ENCODE results near the gene CLTRN. TPM values are rescaled to one million over a fixed set of nuclear protein-coding genes. Genes with fewer than 3 reads are reported as not detected.

Gene CLTRN
- total and polyA plus RNA-seq, 2 donors from 2014 or later: 30.7 to 129 TPM

GRCh38 chrX:15686818-15687685, 22.4 kb upstream of the CLTRN start:
- no peak overlapping the region for H3K27ac ChIP-seq (ENCODE audit: low read depth in 2 of 2, low read length in 2 of 2)

DNA sequence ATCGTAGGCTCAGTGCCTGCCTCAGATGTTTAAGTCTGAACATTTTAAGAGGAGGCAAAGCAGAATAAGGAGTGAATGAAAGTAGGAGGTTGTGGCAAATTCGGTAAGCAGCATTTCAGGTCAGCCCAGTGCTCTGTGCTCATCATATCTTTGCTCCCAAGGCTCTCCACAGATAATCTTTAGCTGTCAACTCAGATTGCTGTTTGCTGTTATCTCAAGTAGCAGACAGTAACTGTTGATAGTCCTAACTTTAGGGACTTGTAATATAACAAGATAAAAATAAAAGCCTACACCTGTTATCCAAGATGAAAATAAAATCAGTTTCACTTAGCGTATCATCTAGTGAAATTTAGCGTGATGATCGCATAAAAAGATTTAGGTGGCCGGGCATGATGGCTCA, 18.6 kb upstream of the CLTRN start:
- intact Hi-C loops (cut with DNase I): no loop called here
- FAIRE-seq: no peak

More at GRCh38 chrX:15686818-15687685, 22.4 kb upstream of the CLTRN start:
- TF ChIP-seq, protein P1, sequence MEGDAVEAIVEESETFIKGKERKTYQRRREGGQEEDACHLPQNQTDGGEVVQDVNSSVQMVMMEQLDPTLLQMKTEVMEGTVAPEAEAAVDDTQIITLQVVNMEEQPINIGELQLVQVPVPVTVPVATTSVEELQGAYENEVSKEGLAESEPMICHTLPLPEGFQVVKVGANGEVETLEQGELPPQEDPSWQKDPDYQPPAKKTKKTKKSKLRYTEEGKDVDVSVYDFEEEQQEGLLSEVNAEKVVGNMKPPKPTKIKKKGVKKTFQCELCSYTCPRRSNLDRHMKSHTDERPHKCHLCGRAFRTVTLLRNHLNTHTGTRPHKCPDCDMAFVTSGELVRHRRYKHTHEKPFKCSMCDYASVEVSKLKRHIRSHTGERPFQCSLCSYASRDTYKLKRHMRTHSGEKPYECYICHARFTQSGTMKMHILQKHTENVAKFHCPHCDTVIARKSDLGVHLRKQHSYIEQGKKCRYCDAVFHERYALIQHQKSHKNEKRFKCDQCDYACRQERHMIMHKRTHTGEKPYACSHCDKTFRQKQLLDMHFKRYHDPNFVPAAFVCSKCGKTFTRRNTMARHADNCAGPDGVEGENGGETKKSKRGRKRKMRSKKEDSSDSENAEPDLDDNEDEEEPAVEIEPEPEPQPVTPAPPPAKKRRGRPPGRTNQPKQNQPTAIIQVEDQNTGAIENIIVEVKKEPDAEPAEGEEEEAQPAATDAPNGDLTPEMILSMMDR (IDR thresholded peaks at IDR 0.05; ENCODE audit: borderline replicate concordance, extremely low read depth, insufficient read depth): peak; percentile 69
- Histone ChIP-seq H3K4me3 (ENCODE audit: low read length in 3 of 3) (no peak overlapping the region), H3K9me3 (ENCODE audit: control insufficient read depth in 2 of 3, insufficient read depth in 1 of 3, low read length in 3 of 3) (no peaks in the 10 kb centered on the region), H3K4me1 (ENCODE audit: control insufficient read depth in 2 of 3, insufficient read depth in 2 of 3, low read depth in 1 of 3, low read length in 3 of 3) (no peaks in the 10 kb centered on the region), H3K9ac (ENCODE audit: low read length in 3 of 3) (no peak overlapping the region), H3K27me3 (ENCODE audit: control insufficient read depth, insufficient read depth, low read length) (peaks cover 8% of the 10 kb centered on the region), H3K36me3 (ENCODE audit: control insufficient read depth in 2 of 3, insufficient read depth in 3 of 3, low read length in 3 of 3) (no peaks in the 10 kb centered on the region)
- DNase-seq: peak in 4 of 5 donors; percentile 38 to 76 (median 58)
- FAIRE-seq: peak; percentile 80
- intact Hi-C loops (cut with DNase I): no loop called here

DNA sequence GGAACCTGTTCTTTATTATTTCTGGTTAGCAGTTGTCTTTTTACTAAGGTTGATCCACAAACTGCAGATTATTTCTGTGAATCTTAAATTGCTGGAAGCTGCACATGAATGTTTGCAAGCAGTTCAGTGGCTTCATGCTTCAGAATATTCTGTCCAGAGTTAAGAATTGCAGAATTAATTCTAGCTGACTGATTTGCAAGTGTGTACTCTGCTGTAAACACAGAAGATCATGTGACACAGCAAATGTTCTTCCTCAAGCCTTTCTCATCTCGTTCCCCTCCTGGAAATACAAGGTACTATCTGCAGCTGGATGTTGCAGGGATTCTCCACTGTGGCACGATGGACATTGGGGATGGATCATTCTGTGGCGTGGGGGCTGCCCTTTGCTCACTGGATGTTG, 16.8 kb upstream of the CLTRN start:
- H3K27ac ChIP-seq (ENCODE audit: low read depth in 2 of 2, low read length in 2 of 2): no peak overlapping the region
- intact Hi-C loops (cut with DNase I): no loop called here
- no peak for FAIRE-seq
- H3K27me3 ChIP-seq (ENCODE audit: control insufficient read depth, insufficient read depth, low read length): peaks cover 15% of the 10 kb centered on the region
- TF ChIP-seq, protein P1 (IDR thresholded peaks at IDR 0.05; ENCODE audit: borderline replicate concordance, extremely low read depth, insufficient read depth): no peak
- no peaks in the 10 kb centered on the region for H3K9me3 ChIP-seq (ENCODE audit: control insufficient read depth in 2 of 3, insufficient read depth in 1 of 3, low read length in 3 of 3)
- no peak overlapping the region for H3K4me3 ChIP-seq (ENCODE audit: low read length in 3 of 3)
- no peak overlapping the region for H3K9ac ChIP-seq (ENCODE audit: low read length in 3 of 3)
- H3K36me3 ChIP-seq (ENCODE audit: control insufficient read depth in 2 of 3, insufficient read depth in 3 of 3, low read length in 3 of 3): peaks cover 0 to 2% (median 2%) of the 10 kb centered on the region in 3 donors
- no peak for DNase-seq
- peaks cover 2 to 3% (median 2%) of the 10 kb centered on the region in 3 donors for H3K4me1 ChIP-seq (ENCODE audit: control insufficient read depth in 2 of 3, insufficient read depth in 2 of 3, low read depth in 1 of 3, low read length in 3 of 3)

More for the DNA sequence above, 18.6 kb upstream of the CLTRN start:
- Histone ChIP-seq H3K4me1 (ENCODE audit: control insufficient read depth in 2 of 3, insufficient read depth in 2 of 3, low read depth in 1 of 3, low read length in 3 of 3) (no peaks in the 10 kb centered on the region), H3K4me3 (ENCODE audit: low read length in 3 of 3) (no peak overlapping the region), H3K36me3 (ENCODE audit: control insufficient read depth in 2 of 3, insufficient read depth in 3 of 3, low read length in 3 of 3) (peaks cover 0 to 2% (median 2%) of the 10 kb centered on the region in 3 donors), H3K9me3 (ENCODE audit: control insufficient read depth in 2 of 3, insufficient read depth in 1 of 3, low read length in 3 of 3) (no peaks in the 10 kb centered on the region), H3K9ac (ENCODE audit: low read length in 3 of 3) (no peak overlapping the region), H3K27ac (ENCODE audit: low read depth in 2 of 2, low read length in 2 of 2) (no peak overlapping the region), H3K27me3 (ENCODE audit: control insufficient read depth, insufficient read depth, low read length) (peaks cover 16% of the 10 kb centered on the region)
- TF ChIP-seq, protein P1 (IDR thresholded peaks at IDR 0.05; ENCODE audit: borderline replicate concordance, extremely low read depth, insufficient read depth): no peak
- no peak for DNase-seq

Measured in kidney (tissue), 14 donors.